Renal cortex interstitium (tissue), 15 donors: ENCODE results near the gene MCEMP1. TPM values are rescaled to one million over a fixed set of nuclear protein-coding genes. Genes with fewer than 3 reads are reported as not detected.

Source experiments
- DNase-seq, 11 donors: peaks; one replicate each; pipeline ENCODE4 v3.0.0-alpha.2; 2013; ENCODE audit warnings: low read depth in 9 of 11, low spot score in 4 of 11; ENCODE audit errors: extremely low read depth in 1 of 11
- long read RNA-seq, 16 experiments: transcript quantifications; one replicate each; lab custom pipeline, GENCODE V29; 2026
- polyA plus RNA-seq, 3 donors: library from polyadenylated mRNA; unstranded; fragments of 120-200 nt; gene quantifications; one replicate each; pipeline ENCODE4 v1.2.1, GENCODE V29; 2013; ENCODE audit not compliant: insufficient read length in 3 of 3

MCEMP1 gene
- under 1 TPM; 0.14 to 0.61 (median 0.39) TPM for polyA plus RNA-seq
- long read RNA-seq, donor 1 = 0 reads
- long read RNA-seq, donor 2, partial matches to known transcripts = 0 of 1 reads
- long read RNA-seq, donor 2, other reads (novel, unspliced or antisense) = 0 of 1 reads
- long read RNA-seq, donor 3 = 0 reads
- long read RNA-seq, donor 4 = 0 reads
- long read RNA-seq, donor 5 = 0 reads
- long read RNA-seq, donor 6 = 0 reads
- long read RNA-seq, donor 7 = 0 reads
- long read RNA-seq, donor 8 = 0 reads
- long read RNA-seq, donor 9 = 0 reads
- long read RNA-seq, donor 10 = 0 reads
- long read RNA-seq, donor 11 = 0 reads
- long read RNA-seq, donor 12 = 0 reads
- long read RNA-seq, donor 13 = 0 reads
- long read RNA-seq, donor 14 = 0 reads
- long read RNA-seq, donor 15 = 0 reads
- long read RNA-seq, donor 16 = 0 reads

GRCh38 chr19:7676854-7677253, at the start of gene MCEMP1:
Gene MCEMP1, plus strand, starts transcription at chr19:7677090. Its CDS starts 31 bp downstream, at chr19:7677121.
- no peak for DNase-seq

- DNase-seq = no peak
Observed at GRCh38 chr19:7627166-7627565, 49.7 kb upstream of the MCEMP1 start.

GRCh38 chr19:7628589-7629311, 48.1 kb upstream of the MCEMP1 start:
- no peak for DNase-seq

- DNase-seq = peak; percentile 94 to 99 (median 98)
Observed at GRCh38 chr19:7629347-7630054, 47.4 kb upstream of the MCEMP1 start, which contains the start of the genes PET100 and XAB2. Gene PET100, plus strand, starts transcription at chr19:7629793. Its CDS starts 41 bp downstream, at chr19:7629834. Gene XAB2, minus strand, starts transcription at chr19:7629545. Its CDS starts 18 bp downstream, at chr19:7629527.

- DNase-seq = no peak
Observed at GRCh38 chr19:7631577-7631976, 45.3 kb upstream of the MCEMP1 start.

GRCh38 chr19:7632340-7633203, 44.3 kb upstream of the MCEMP1 start:
- no peak for DNase-seq

- no peak for DNase-seq
Observed at GRCh38 chr19:7633698-7634097, 43.2 kb upstream of the MCEMP1 start, which contains the start of gene PCP2. Gene PCP2, minus strand, starts transcription at chr19:7633719. Its CDS starts 262 bp downstream, at chr19:7633457.

GRCh38 chr19:7635670-7636069, 41.2 kb upstream of the MCEMP1 start:
- no peak for DNase-seq

- no peak for DNase-seq
Observed at GRCh38 chr19:7636317-7636690, 40.6 kb upstream of the MCEMP1 start.

GRCh38 chr19:7636691-7637373, 40.1 kb upstream of the MCEMP1 start, which contains the start of gene STXBP2:
Gene STXBP2, plus strand, starts transcription at chr19:7637110. Its CDS starts 40 bp downstream, at chr19:7637150.
- peak in 9 of 11 donors; percentile 12 to 67 (median 51) for DNase-seq

GRCh38 chr19:7637374-7638256, 39.3 kb upstream of the MCEMP1 start:
- no peak for DNase-seq

- no peak for DNase-seq
Observed at GRCh38 chr19:7638802-7639465, 38.0 kb upstream of the MCEMP1 start.

- DNase-seq = no peak
Observed at GRCh38 chr19:7639863-7640348, 37.0 kb upstream of the MCEMP1 start.

- no peak for DNase-seq
Observed at GRCh38 chr19:7640803-7641202, 36.1 kb upstream of the MCEMP1 start.

- DNase-seq = no peak
Observed at GRCh38 chr19:7641290-7642276, 35.3 kb upstream of the MCEMP1 start.
